Midbrain (tissue), 1 donor: ENCODE data around the gene MSMO1.
A peak's percentile ranks its signal among the peaks of the same experiment; 100 is the strongest.

Source experiments
- DNase-seq: peaks from one replicate; lab custom pipeline; 2025; lab: John Stamatoyannopoulos, UW

Gene MSMO1

GRCh38 chr4:165360985-165361670, 33.7 kb downstream of the MSMO1 start:
- no peak for DNase-seq

DNA sequence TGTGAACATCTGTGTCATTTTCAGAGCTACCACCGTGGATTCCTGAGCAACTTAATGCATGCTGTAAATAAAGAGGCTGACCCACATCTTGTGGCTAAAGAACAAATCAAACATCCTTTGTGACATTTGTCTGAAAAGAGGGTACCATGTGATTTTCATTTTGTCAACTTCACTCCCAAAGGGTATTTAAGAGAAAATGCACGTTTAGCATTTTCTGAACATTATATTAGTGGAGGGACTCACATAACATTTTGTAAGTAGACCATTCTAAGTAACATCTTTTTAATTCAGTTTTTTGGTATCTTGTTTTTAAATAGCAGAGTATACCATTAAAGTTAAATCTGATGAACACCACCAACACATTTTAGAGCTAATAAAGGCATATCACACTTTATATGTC, 34.3 kb downstream of the MSMO1 start:
- no peak for DNase-seq

- DNase-seq = no peak
Measured at GRCh38 chr4:165364452-165365080, 37.1 kb downstream of the MSMO1 start.

- no peak for DNase-seq
Measured at GRCh38 chr4:165367040-165367439, 39.6 kb downstream of the MSMO1 start.

GRCh38 chr4:165368114-165368513, 40.6 kb downstream of the MSMO1 start:
- no peak for DNase-seq

- no peak for DNase-seq
Measured at GRCh38 chr4:165368567-165368966, 41.1 kb downstream of the MSMO1 start.

DNA sequence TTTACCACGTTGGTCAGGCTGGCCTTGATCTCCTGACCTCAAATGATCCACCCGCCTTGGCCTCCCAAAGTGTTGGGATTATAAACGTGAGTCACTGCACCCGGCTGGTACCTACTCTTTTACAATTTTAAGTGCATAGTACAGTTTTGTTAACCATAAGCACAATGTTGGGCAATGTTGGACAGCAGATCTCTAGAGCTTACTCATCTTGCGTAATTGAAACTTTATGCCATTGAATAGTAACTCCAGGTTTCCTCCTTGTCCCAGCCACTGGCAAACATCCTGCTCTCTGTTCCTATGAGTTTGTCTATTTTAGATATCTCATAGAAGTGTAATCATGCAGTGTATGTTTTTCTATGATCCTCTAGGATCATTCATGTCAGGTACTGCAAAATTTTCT, 42.1 kb downstream of the MSMO1 start:
- DNase-seq = no peak

DNA sequence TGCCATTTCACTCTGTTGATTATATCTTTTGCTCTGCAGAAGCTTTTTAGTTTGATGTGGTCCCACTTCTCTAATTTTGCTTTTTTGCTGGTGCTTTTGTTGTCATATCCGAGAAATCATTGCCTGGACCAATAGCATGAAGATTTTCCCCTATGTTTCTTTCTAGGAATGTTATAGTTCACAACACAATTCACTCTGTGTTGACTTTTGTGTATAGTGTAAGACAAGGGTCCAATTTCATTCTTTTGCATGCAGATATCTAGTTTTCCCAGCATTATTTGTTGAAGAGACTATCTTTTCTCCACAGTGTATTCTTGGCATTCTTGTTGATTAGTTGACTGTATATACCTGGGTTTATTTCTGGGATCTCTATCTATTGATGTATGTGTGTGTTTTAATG, 43.1 kb downstream of the MSMO1 start:
- no peak for DNase-seq

- DNase-seq = no peak
Measured at GRCh38 chr4:165375465-165375864, 48.0 kb downstream of the MSMO1 start.

DNA sequence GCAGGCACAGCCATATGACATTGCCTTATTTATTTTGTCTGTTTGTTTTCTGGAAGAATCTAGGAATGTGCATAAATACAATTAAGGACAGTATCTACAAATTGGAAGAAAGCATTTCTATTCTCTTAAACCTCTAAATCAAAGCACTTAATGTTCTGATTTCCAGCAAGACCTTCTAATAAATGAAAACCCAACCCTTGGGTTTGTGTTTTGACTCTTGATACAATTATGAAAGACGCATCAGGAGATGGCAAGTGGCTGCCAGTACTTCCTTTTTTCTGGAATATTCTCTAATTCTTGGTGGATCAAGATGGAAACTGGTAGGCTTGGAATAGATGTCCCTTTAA, 50.9 kb downstream of the MSMO1 start:
- DNase-seq = no peak

DNA sequence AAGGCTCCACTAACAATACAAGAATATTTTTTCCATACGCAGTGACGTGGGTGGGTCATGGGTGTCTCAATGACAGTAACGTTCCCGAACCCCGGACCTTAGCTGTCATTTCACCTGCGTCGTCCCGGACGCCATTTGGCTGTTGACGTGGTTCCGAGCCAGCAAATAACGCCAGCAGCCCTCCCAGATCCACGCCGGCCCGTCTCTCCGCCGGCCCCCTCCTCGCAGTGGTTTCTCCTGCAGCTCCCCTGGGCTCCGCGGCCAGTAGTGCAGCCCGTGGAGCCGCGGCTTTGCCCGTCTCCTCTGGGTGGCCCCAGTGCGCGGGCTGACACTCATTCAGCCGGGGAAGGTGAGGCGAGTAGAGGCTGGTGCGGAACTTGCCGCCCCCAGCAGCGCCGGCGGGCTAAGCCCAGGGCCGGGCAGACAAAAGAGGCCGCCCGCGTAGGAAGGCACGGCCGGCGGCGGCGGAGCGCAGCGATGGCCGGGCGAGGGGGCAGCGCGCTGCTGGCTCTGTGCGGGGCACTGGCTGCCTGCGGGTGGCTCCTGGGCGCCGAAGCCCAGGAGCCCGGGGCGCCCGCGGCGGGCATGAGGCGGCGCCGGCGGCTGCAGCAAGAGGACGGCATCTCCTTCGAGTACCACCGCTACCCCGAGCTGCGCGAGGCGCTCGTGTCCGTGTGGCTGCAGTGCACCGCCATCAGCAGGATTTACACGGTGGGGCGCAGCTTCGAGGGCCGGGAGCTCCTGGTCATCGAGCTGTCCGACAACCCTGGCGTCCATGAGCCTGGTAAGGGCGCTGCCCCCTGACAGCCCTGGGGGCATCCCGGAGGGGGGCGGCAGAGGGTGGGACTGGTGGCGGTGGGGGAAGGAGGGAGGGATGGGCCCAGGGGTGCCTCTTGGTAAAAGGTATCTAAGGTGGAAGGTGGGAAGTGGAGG, 51.5 kb downstream of the MSMO1 start, which contains the start of gene CPE:
Gene CPE, plus strand, starts transcription at position 264 of the 933 bp plus-strand sequence. Its CDS starts 214 bp downstream, at position 478.
- peak; percentile 86 for DNase-seq

- DNase-seq = no peak
Measured at GRCh38 chr4:165379678-165380064, 52.2 kb downstream of the MSMO1 start.

DNA sequence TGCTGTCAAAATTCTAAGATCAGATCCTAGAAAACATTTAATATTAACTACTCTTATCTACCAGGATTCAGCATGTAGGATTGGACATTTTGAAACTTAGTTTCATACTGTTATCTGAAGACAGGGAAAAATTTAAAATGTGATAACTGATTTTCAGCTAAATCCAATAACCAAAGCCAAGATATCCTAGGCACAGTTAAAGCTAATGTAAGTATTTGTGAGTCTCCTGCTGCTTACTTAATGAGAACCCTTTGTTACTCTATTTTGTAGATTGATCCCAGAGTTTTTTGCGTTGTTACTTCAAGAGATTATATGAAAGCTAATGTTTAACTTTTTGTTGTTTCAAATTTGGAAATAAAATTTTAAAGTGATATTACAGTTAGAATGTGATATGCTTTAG, 53.3 kb downstream of the MSMO1 start:
- DNase-seq = no peak

DNA sequence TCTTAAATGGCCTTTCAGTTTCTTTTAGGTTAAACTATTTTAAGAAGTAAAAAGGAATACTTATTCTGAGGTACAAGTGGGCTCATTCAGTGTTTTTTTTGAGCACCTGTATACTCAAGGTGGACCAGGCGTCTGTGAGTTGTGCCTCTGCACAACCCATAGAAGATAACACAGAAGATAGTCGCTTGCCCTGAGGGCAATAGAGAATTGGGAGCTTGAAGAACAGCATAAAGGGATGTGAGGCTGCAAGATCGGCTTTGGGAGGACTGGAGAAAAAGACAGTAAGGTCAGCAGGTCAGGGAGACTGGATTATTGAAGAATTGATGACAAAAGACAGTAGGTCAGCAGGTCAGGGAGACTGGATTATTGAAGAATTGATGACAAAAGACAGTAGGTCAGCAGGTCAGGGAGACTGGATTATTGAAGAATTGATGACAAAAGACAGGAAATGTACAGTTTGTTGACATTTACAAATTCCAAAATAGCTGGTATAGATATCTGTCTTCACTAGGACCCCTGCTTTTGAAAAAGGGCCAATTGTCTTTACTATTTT, 54.4 kb downstream of the MSMO1 start:
- DNase-seq = no peak

DNA sequence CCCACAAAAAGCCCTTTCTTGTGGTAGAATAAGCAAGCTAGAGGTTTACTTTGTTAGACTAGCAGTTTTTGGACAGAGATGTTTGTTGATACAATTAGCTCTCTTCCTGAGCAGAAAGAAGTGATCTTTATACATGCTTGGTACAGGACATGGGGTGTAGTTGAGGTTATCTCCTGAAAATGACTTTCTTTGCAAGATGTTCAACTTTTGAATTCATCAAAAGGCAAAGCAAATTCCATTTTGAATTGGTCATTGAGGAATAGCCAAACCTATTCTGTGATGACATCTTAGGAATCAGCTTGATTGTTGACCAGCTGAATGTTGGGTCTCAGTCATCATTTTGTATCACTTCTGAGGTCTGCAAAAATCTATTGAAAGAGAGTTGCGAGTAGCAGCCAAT, 55.2 kb downstream of the MSMO1 start:
- no peak for DNase-seq

DNA sequence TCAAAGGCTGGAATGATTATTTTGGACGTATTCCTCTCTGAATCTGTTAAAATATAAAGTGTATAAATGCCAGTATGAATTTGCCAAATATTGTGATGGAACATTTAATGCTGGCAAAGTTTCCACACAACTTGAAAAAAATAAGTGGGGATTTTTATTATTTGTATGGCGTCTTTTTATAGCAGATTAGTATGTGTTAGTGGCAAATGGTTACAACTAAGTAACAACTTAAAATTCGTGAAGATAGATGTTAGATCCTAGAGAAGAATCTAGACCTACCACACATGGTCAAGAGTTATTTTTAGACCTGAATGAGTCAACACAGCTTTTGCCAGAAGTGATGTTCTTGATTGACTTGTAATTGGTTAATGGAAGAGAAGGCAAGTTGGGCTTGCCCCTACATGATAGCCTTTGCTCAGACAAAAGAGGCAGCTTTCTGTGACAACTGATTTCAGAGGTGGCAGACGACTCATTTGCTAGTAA, 56.2 kb downstream of the MSMO1 start:
- DNase-seq = no peak

DNA sequence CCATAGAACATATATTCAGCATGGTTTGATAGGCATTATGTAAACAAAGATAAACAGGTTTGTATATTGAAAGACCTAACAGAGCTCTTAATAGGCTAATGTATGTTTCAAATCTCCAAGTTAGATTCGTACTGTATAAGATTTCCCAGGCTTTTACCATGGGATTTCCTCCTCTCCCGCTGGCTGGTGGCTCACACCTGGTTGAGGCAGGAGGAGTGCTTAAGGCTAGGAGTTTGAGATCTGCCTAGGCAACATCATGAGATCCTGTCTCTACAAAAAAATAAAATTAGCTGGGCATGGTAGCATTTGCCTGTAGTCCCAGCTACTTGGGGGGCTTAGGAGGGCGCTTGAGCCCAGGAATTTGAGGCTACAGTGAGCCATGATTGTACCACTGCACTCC, 56.7 kb downstream of the MSMO1 start:
- no peak for DNase-seq

GRCh38 chr4:165384598-165384997, 57.1 kb downstream of the MSMO1 start:
- no peak for DNase-seq

- DNase-seq = no peak
Measured at GRCh38 chr4:165385126-165385525, 57.7 kb downstream of the MSMO1 start.

GRCh38 chr4:165386328-165386727, 58.9 kb downstream of the MSMO1 start:
- DNase-seq = no peak

DNA sequence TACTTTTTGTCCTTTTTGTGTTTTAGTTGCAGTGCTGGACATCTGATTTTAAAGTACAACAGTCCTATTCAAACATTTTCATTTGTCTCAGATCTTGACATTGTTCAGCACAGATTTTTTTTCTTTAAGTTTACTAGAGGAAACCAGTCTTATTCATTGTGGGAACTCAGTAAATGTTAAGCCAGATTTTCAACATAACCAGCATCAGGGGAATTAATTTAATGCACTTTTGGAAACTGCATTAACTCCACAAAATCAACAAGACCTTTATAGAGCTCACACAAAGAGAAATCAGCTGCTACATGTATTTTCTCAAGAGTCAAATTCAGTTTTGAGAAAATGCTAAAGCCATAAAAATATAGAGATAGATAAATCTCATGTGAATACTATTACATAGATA, 61.3 kb downstream of the MSMO1 start:
- DNase-seq = no peak
